HG02763 (cell line): ENCODE data around the gene SMNDC1.
"Not testable (repeated sequence)": the region's sequence is repeated elsewhere in the genome, so short reads cannot be mapped to it uniquely, and the experiment has no call there.

Experiments used
- ATAC-seq: cut with Tn5 transposase; IDR thresholded peaks from one replicate; pipeline ENCODE4 v1.9.1; 2021; ENCODE audit warnings: mild to moderate bottlenecking, moderate library complexity; ENCODE audit not compliant: unreplicated experiment

SMNDC1 gene

DNA sequence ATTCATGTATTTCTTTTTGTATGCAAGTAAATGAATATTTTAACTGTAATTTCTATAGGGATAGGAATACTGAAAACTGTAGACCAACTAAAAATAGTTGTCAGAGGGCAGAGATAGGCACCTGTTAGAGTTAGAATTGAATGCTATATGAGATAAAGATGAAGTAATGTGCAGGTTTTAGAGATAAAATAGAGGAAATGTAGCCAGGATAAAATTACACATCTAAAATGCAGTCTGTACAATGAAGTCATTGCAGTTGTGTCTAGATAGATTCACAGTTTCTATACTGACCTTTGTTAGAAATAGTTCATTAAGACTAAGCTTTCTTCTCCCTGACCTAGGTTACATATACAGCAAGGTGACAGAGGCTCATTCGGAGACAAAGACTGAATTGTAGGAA, 46.2 kb downstream of the SMNDC1 start:
- no peak for ATAC-seq

- no peak for ATAC-seq
Observed at GRCh38 chr10:110254467-110254866, 50.3 kb downstream of the SMNDC1 start.

- no peak for ATAC-seq
Observed at GRCh38 chr10:110252151-110252550, 52.6 kb downstream of the SMNDC1 start.

DNA sequence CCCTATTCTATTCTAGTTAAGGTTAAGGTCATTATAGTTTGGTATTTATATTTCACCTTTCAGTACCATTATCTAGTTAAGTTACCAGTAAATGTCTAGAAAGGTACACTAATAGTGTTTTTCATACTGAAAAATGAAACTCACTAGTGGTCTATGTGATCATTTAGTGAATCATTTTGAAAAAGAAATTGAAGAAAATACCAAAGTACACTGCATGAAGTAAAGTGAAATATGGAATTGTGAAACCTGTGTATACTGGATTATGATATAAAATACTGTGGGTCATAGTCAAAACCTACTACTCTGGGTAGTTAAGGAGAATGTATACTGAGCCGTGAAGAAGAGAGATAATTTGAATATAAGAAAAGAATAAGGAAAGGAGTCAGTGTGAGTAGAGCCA, 53.3 kb downstream of the SMNDC1 start:
- ATAC-seq = peak; percentile 81

DNA sequence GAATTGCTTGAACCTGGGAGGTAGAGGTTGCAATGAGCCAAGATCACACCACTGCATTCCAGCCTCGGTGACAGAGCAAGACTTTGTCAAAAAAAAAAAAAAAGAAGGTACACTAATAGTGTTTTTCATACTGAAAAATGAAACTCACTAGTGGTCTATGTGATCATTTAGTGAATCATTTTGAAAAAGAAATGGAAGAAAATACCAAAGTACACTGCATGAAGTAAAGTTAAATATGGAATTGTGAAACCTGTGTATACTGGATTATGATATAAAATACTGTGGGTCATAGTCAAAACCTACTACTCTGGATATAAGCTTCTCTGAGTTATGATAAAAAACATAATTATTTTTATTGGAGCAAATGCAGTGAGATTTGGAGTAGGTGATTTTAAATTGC, 55.2 kb downstream of the SMNDC1 start:
- peak; percentile 73 for ATAC-seq

DNA sequence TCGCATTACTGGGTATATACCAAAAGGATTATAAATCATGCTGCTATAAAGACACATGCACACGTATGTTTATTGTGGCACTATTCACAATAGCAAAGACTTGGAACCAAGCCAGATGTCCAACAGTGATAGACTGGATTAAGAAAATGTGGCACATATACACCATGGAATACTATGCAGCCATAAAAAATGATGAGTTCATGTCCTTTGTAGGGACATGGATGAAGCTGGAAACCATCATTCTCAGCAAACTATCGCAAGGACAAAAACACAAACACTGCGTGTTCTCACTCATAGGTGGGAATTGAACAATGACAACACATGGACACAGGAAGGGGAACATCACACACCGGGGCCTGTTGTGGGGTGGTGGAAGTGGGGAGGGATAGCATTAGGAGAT, 56.9 kb downstream of the SMNDC1 start:
- not testable (repeated sequence) for ATAC-seq

DNA sequence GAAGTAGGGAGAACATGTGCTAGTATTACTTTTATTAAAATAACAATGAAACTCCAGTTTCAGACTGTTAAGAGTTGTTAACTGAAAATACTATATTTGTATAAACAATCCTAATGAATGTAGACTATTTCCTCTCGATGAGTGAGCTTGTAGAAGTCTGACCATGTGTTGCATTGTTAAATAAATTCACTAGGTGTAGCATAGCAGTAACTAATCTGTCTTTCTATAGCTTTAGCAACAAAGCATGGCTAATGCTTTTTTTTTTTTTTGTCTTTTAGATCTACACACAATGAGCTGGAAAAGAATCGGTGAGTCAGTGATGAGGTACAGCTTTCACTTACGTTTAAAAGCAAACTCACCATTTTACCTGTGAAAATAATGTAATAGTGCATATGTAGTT, 60.2 kb downstream of the SMNDC1 start:
- ATAC-seq = no peak

- ATAC-seq = no peak
Observed at GRCh38 chr10:110242511-110242910, 62.2 kb downstream of the SMNDC1 start.

GRCh38 chr10:110241841-110242240, 62.9 kb downstream of the SMNDC1 start:
- no peak for ATAC-seq

- no peak for ATAC-seq
Observed at GRCh38 chr10:110241407-110241806, 63.3 kb downstream of the SMNDC1 start.
